ENCODE measurements around the gene TMEM158.

TMEM158 gene

GRCh38 chr3:45185052-45185451 lies 41.0 kb downstream of the TMEM158 start:
- ATAC-seq, result no peak
- TF ChIP-seq ISL1 (CRISPR knock-in tag; IDR thresholded peaks at IDR 0.05), result no peak
- TF ChIP-seq ZNF565 (CRISPR knock-in tag; conservative IDR thresholded peaks at IDR 0.05; ENCODE audit: low read depth), result no peak
- no peak for TF ChIP-seq ZNF70 (CRISPR knock-in tag; IDR thresholded peaks at IDR 0.05)
- TF ChIP-seq BACH2 (CRISPR knock-in tag; IDR thresholded peaks at IDR 0.05; ENCODE audit: borderline replicate concordance), result no peak
- no peak for TF ChIP-seq GLIS3 (CRISPR knock-in tag; IDR thresholded peaks at IDR 0.05)
- TF ChIP-seq ARNTL (CRISPR knock-in tag; IDR thresholded peaks at IDR 0.05; ENCODE audit: borderline replicate concordance, low read depth), result no peak
- no peak for TF ChIP-seq ZFP30 (CRISPR knock-in tag; IDR thresholded peaks at IDR 0.05)
- no peak for TF ChIP-seq TOX (CRISPR knock-in tag; IDR thresholded peaks at IDR 0.05; ENCODE audit: borderline replicate concordance)
- no peak for TF ChIP-seq PPARA (CRISPR knock-in tag; IDR thresholded peaks at IDR 0.05; ENCODE audit: borderline replicate concordance)

GRCh38 chr3:45183872-45184262 lies 42.2 kb downstream of the TMEM158 start:
- TF ChIP-seq POU6F1 (CRISPR knock-in tag; IDR thresholded peaks at IDR 0.05; ENCODE audit: borderline replicate concordance, low read depth) (no peak), ZNF8 (CRISPR knock-in tag; IDR thresholded peaks at IDR 0.05) (no peak), PPARA (CRISPR knock-in tag; IDR thresholded peaks at IDR 0.05; ENCODE audit: borderline replicate concordance) (no peak)
- no peak for ATAC-seq

GRCh38 chr3:45182915-45183871 lies 42.9 kb downstream of the TMEM158 start:
- peak; percentile 80 for ATAC-seq
- TF ChIP-seq GLIS3 (CRISPR knock-in tag; IDR thresholded peaks at IDR 0.05) (no peak), BACH2 (CRISPR knock-in tag; IDR thresholded peaks at IDR 0.05; ENCODE audit: borderline replicate concordance) (no peak), CREB5 (CRISPR knock-in tag; IDR thresholded peaks at IDR 0.05; ENCODE audit: low read depth) (no peak), TOX (CRISPR knock-in tag; IDR thresholded peaks at IDR 0.05; ENCODE audit: borderline replicate concordance) (no peak), ZC3H10 (CRISPR knock-in tag; IDR thresholded peaks at IDR 0.05) (no peak), ZNF70 (CRISPR knock-in tag; IDR thresholded peaks at IDR 0.05) (no peak), ARNTL (CRISPR knock-in tag; IDR thresholded peaks at IDR 0.05; ENCODE audit: borderline replicate concordance, low read depth) (no peak), CSRNP3 (CRISPR knock-in tag; IDR thresholded peaks at IDR 0.05) (no peak), TCF4 (CRISPR knock-in tag; IDR thresholded peaks at IDR 0.05; ENCODE audit: borderline replicate concordance) (no peak), ZNF565 (CRISPR knock-in tag; conservative IDR thresholded peaks at IDR 0.05; ENCODE audit: low read depth) (no peak), ESRRG (CRISPR knock-in tag; IDR thresholded peaks at IDR 0.05) (no peak), ZFP30 (CRISPR knock-in tag; IDR thresholded peaks at IDR 0.05) (no peak), ISL1 (CRISPR knock-in tag; IDR thresholded peaks at IDR 0.05) (no peak), PPARA (CRISPR knock-in tag; IDR thresholded peaks at IDR 0.05; ENCODE audit: borderline replicate concordance) (no peak), SNAI2 (CRISPR knock-in tag; IDR thresholded peaks at IDR 0.05) (no peak), PATZ1 (CRISPR knock-in tag; IDR thresholded peaks at IDR 0.05; ENCODE audit: borderline replicate concordance) (no peak), ZFP3 (CRISPR knock-in tag; IDR thresholded peaks at IDR 0.05) (no peak), POU6F1 (CRISPR knock-in tag; IDR thresholded peaks at IDR 0.05; ENCODE audit: borderline replicate concordance, low read depth) (no peak)

Measured in SK-N-SH treated with all-trans-retinoic acid at 6 μM for 48 hours (cell line).